OCI-LY3 (cell line): ENCODE measurements around the gene SBSN.

Experiments
- EZH2phosphoT487 ChIP-seq: fragments of 200-600 bp; shearing (Covaris generic); IDR thresholded peaks from 2 replicates; pipeline ENCODE4 v1.6.1; 2018; ENCODE audit warnings: antibody characterized with exemption, mixed run types, low read depth
- TF ChIP-seq, protein P1 (sequence below): fragments of 200-600, 300-600 bp; sonication (generic); IDR thresholded peaks from 2 replicates; pipeline ENCODE4 v1.5.1; 2014; ENCODE audit warnings: antibody characterized with exemption, low read length, low read depth

DNA sequence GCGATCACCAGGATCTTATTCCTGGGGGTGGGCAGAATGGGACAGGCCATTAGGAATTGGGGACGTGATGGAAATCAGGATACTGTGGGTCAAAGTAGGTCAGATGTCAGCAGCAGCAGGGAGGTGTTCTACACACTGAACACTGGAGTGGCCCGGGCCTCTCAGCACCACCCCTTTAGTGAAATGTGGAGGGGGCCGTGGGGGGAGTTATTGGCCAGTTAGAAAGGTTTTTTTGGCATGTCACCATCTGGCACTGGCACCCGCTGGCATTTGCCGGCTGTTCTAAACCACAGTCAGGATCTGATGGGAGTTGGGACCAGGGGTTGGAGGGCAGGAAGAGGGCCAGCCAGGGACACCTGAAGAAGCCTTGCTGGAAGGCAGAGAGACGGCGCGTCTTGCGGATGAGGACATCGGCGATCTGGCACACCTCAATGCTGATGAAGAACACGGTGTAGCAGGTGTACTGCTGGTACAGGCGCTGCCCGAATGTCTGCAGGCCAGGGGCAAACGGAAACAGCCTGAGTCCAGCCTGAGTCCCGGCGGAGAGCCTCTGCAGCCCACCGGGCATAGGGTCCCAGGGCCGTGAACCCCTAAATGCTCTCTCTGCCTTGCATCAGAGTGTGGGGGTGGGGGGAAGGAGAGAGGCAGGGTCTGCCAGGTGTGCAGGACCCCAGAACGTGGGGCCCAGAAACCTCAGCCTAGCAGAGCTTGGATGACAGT lies 23.1 kb upstream of the SBSN start:
- TF ChIP-seq, protein P1, sequence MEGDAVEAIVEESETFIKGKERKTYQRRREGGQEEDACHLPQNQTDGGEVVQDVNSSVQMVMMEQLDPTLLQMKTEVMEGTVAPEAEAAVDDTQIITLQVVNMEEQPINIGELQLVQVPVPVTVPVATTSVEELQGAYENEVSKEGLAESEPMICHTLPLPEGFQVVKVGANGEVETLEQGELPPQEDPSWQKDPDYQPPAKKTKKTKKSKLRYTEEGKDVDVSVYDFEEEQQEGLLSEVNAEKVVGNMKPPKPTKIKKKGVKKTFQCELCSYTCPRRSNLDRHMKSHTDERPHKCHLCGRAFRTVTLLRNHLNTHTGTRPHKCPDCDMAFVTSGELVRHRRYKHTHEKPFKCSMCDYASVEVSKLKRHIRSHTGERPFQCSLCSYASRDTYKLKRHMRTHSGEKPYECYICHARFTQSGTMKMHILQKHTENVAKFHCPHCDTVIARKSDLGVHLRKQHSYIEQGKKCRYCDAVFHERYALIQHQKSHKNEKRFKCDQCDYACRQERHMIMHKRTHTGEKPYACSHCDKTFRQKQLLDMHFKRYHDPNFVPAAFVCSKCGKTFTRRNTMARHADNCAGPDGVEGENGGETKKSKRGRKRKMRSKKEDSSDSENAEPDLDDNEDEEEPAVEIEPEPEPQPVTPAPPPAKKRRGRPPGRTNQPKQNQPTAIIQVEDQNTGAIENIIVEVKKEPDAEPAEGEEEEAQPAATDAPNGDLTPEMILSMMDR = no peak
- TF ChIP-seq EZH2phosphoT487 = no peak
